ENCODE data around the gene MYCT1.

Gene MYCT1

GRCh38 chr6:152723398-152723797, 25.7 kb downstream of the MYCT1 start:
- Mint-ChIP-seq H3K36me3 (ENCODE audit: low read depth) (no peaks in the 10 kb centered on the region), H3K4me1 (peaks cover 18% of the 10 kb centered on the region), H3K27ac (no peak overlapping the region), H3K27me3 (ENCODE audit: low read depth, poor library complexity) (no peaks in the 10 kb centered on the region), H3K4me3 (no peak overlapping the region), H3K9me3 (no peaks in the 10 kb centered on the region)
- no peak for DNase-seq
- no peak for TF ChIP-seq CTCF (IDR thresholded peaks at IDR 0.05)

GRCh38 chr6:152726313-152726712, 28.6 kb downstream of the MYCT1 start:
- Mint-ChIP-seq H3K36me3 (ENCODE audit: low read depth) (no peaks in the 10 kb centered on the region), H3K27me3 (ENCODE audit: low read depth, poor library complexity) (peaks cover 3% of the 10 kb centered on the region), H3K4me3 (no peak overlapping the region), H3K27ac (no peak overlapping the region), H3K9me3 (no peaks in the 10 kb centered on the region), H3K4me1 (peaks cover 8% of the 10 kb centered on the region)
- TF ChIP-seq CTCF (IDR thresholded peaks at IDR 0.05): no peak
- no peak for DNase-seq

- no peaks in the 10 kb centered on the region for H3K4me1 Mint-ChIP-seq
- no peak overlapping the region for H3K4me3 Mint-ChIP-seq
- no peaks in the 10 kb centered on the region for H3K9me3 Mint-ChIP-seq
- DNase-seq: no peak
- TF ChIP-seq CTCF (IDR thresholded peaks at IDR 0.05): no peak
- no peak overlapping the region for H3K27ac Mint-ChIP-seq
- peaks cover 3% of the 10 kb centered on the region for H3K27me3 Mint-ChIP-seq (ENCODE audit: low read depth, poor library complexity)
- H3K36me3 Mint-ChIP-seq (ENCODE audit: low read depth): no peaks in the 10 kb centered on the region
Measured at GRCh38 chr6:152727507-152727906, 29.8 kb downstream of the MYCT1 start.

- H3K27ac Mint-ChIP-seq: no peak overlapping the region
- peaks cover 4% of the 10 kb centered on the region for H3K9me3 Mint-ChIP-seq
- no peak overlapping the region for H3K4me3 Mint-ChIP-seq
- peaks cover 6% of the 10 kb centered on the region for H3K27me3 Mint-ChIP-seq (ENCODE audit: low read depth, poor library complexity)
- DNase-seq: no peak
- no peaks in the 10 kb centered on the region for H3K36me3 Mint-ChIP-seq (ENCODE audit: low read depth)
- no peak for TF ChIP-seq CTCF (IDR thresholded peaks at IDR 0.05)
- no peaks in the 10 kb centered on the region for H3K4me1 Mint-ChIP-seq
Measured at GRCh38 chr6:152734630-152735029, 36.9 kb downstream of the MYCT1 start.

GRCh38 chr6:152736687-152737273, 39.1 kb downstream of the MYCT1 start:
- H3K27me3 Mint-ChIP-seq (ENCODE audit: low read depth, poor library complexity): peaks cover 4% of the 10 kb centered on the region
- H3K4me1 Mint-ChIP-seq: no peaks in the 10 kb centered on the region
- peaks cover 4% of the 10 kb centered on the region for H3K9me3 Mint-ChIP-seq
- no peak for DNase-seq
- no peak overlapping the region for H3K27ac Mint-ChIP-seq
- no peak for TF ChIP-seq CTCF (IDR thresholded peaks at IDR 0.05)
- no peaks in the 10 kb centered on the region for H3K36me3 Mint-ChIP-seq (ENCODE audit: low read depth)
- no peak overlapping the region for H3K4me3 Mint-ChIP-seq

- no peak overlapping the region for H3K27ac Mint-ChIP-seq
- no peaks in the 10 kb centered on the region for H3K9me3 Mint-ChIP-seq
- no peak for DNase-seq
- TF ChIP-seq CTCF (IDR thresholded peaks at IDR 0.05): no peak
- no peaks in the 10 kb centered on the region for H3K4me1 Mint-ChIP-seq
- no peak overlapping the region for H3K4me3 Mint-ChIP-seq
- H3K36me3 Mint-ChIP-seq (ENCODE audit: low read depth): no peaks in the 10 kb centered on the region
- H3K27me3 Mint-ChIP-seq (ENCODE audit: low read depth, poor library complexity): peaks cover 10% of the 10 kb centered on the region
Measured at GRCh38 chr6:152745509-152746171, 47.9 kb downstream of the MYCT1 start.
